GM18507 (cell line): ENCODE results near the gene MYO1D.
"Not testable (repeated sequence)": the region's sequence is repeated elsewhere in the genome, so short reads cannot be mapped to it uniquely, and the experiment has no call there.

Source experiments
- DNase-seq: peaks from one replicate; pipeline ENCODE4 v3.0.0; 2011; ENCODE audit warnings: low read depth; ENCODE audit not compliant: insufficient read length; ENCODE audit errors: extremely low spot score
- FAIRE-seq: peaks from 2 replicates; lab custom pipeline; 2011; peaks lifted over from hg19 to GRCh38; lab: Jason Lieb, UNC

MYO1D gene

DNA sequence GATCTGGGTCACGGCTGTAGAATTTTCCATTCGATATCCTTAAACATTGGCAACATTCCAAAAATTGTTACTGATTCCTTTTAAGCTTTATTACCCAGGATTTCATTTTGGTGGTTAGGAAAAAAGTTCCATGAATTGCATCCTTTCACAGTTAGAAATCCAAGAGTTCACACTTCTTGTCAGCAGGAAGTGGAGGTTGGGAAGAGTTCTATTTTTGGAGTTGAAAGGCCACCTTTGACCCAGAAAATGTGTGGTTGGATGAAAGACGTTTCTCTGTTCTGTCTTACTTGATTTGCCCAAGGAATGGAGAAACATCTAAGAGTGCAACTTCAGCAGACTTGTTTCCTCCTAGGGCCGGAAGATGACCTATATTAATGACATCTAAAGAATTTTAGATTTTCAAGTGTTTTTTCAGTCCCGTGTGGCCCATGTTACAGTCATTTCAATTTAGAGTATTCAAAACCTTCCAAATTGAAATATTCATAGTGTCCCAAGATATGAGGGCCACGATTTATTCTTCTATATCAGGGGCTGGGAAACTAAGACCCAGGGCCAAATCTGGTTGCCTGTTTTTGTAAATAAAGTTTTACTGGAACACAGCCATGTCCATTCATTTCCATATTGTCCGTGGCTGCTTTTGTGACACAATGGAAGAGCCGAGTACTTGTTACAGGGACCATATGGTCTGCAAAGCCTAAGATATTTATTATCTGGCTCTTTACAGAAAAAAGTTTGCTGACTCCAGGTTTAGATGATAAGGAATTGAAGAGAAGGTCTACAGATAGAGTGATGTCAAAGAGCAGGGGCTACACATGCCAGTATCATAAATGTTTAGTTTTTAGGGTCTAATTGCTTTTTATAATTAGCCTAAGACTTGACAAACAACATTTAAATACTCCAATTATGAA lies 339.9 kb downstream of the MYO1D start:
- no peak for DNase-seq
- FAIRE-seq: no peak

- no peak for FAIRE-seq
These were observed 343.6 kb downstream of the MYO1D start for GRCh38 chr17:32533296-32533695.

DNA sequence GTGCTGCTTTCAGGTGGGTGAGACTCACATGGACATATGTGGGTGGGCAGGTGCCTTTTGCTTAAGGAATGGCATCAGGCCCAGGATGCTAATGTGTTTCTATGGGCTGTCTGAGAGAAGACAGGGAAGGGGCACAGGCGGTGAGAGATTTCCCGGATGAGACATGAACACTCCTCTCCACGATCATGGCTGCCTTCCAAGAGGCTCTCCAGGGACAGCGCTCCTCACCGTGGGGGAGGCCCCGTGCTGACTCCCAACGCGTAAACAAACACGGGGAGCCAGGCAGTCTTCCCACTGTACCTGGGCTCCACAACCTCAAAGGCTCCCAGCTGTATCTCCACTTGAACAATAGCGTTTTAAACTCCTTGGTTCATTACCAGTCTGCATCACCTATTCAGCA lies 347.3 kb downstream of the MYO1D start:
- no peak for DNase-seq
- FAIRE-seq: no peak

More at GRCh38 chr17:32533296-32533695, 343.6 kb downstream of the MYO1D start:
- DNase-seq: no peak

GRCh38 chr17:32528825-32529224 lies 348.1 kb downstream of the MYO1D start:
- DNase-seq (no peak), FAIRE-seq (peak; percentile 65)

GRCh38 chr17:32527146-32527545 lies 349.8 kb downstream of the MYO1D start:
- FAIRE-seq (no peak), DNase-seq (no peak)

DNA sequence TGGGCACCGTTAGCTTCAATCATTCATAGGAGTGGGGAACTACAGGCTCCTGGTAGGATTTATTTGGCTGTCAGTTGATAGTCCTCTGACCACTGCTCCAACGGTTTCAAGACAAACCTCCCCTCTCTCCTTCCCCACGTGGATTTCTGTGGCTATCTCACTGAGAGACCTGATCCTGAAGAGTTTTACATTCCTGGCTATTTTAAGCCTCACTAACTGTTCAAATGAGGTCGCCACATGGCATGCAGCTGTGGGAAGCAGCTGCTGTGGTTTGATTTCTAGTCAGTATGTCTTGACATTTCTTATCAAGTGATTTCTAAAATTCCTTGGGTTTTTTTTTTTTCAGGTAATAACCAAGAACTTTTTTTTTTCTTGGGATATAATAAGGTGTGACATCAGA lies 351.8 kb downstream of the MYO1D start:
- DNase-seq: no peak
- FAIRE-seq: peak; percentile 9

DNA sequence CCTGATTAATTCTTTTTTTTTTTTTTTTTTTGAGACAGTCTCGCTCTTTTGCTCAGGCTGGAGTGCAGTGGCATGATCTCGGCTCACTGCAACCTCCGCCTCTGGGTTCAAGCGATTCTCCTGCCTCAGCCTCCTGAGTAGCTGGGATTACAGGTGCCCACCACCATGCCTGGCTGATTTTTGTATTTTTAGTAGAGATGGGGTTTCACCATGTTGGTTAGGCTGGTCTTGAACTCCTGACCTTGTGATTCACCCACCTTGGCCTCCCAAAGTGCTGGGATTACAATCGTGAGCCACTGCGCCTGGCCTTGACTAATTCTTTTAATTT lies 352.4 kb downstream of the MYO1D start:
- DNase-seq, FAIRE-seq: not testable (repeated sequence)

DNA sequence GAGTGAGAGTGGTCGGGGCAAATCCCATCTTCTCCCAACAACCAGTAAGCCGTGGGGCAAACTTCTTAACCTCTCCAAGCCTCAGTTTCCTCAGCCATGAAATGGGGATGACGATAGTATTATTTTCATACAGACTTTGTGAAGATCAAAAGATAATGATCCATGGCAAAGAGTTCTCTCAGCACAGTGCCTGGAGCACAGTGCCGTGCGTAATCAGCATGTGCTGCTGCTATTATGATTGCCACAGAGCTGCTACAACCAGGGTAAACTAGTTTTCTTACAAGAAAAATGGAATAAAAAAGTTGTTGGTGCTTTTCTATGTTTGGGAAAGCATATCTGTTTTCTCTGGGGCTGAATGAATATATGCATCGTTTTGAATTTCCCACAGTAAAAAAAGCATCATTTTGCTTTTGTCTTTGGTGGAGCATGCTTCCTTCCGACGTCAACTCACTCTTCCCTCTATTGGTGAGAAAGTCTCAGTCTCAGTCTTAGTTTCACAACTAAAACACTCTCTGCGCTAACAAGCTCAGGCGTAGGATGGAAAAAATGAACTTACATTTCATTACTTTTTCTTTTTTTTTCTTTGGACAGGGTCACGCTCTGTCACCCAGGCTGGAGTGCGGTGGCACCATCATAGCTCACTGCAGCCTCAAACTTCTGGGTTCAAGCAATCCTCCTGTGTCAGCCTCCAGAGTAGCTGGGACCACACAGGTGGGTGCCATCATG lies 352.9 kb downstream of the MYO1D start:
- no peak for FAIRE-seq
- DNase-seq: peak; percentile 54

- DNase-seq: peak; percentile 63
- peak; percentile 100 for FAIRE-seq
These were observed 353.8 kb downstream of the MYO1D start for GRCh38 chr17:32523017-32523680.

- no peak for DNase-seq
- no peak for FAIRE-seq
These were observed 356.1 kb downstream of the MYO1D start for GRCh38 chr17:32520737-32521404.

- peak; percentile 86 for FAIRE-seq
These were observed 356.7 kb downstream of the MYO1D start for GRCh38 chr17:32520104-32520701.

DNA sequence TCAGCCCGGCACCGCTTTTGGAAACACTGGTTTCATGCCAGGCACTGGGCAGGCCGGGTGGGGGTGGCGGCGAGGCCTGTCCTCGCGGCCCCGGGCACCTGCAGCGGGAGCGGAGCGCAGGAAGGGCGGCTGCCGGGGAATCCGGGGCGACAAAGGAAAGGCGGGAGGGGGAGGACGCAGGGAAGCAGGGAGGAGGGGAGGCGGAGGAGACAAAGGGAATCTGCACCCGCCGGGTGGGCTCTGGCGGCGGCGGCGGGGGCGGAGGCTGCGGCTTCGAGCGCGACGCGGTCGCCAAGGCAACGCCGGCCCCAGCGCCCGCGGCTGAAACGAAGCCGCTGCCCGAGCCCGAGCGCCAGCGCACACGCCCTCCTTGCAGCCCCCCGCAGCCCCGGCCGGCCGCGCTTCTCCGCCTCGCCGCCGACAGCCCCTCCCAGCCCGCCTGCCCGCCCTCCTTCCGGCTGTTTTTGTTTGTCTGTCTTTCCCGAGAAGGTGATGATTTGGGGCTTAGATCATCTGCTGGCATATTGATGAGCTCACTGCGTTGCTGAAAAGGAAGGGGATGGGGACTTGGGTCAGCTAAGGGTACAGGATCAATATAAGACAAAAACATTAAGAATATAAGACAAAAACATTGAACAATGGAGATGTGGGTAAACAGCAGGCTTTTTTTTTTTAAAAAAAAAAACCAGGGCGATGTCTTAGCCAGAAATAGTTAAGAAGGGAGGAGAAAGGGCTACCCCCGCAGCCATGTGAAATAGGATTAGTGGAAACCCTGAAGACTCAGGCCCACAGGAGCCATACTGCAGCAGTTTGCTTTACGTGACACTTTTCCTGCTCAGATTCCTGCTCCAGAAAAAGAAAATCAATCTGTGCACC lies 357.5 kb downstream of the MYO1D start:
- peak; percentile 77 for FAIRE-seq
- DNase-seq: no peak

More at GRCh38 chr17:32520104-32520701, 356.7 kb downstream of the MYO1D start:
- DNase-seq: no peak

DNA sequence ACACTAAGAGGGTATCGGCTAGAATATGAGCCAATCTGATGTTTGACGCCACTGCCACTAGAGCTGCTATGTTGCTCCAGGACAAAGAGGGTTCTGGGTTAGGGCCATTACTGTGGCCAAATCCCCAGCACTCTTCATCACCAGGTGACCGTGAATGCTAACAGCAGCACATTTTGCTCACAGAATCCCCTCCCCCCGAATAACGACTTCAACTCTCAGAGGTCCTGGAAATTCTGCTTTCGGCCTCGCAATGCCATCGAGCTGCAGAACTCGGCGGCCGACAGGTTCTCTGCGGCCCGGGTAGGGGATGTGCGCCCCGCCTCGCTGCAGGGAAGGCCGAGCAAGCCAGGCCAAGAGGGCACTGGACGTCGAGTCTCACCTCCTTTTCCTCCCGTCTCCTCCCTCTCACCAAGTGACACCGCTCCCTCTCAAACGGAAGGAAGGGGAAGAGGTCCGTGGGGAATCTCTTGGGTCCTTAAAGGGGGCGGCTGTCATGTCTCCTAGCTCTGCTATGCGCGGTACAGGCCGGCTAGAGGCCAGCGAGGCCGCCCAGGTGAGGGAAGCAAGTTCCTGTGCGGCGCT lies 358.2 kb downstream of the MYO1D start:
- FAIRE-seq: no peak

GRCh38 chr17:32517982-32518381 lies 358.9 kb downstream of the MYO1D start:
- DNase-seq (no peak), FAIRE-seq (no peak)

More for the DNA sequence above, 358.2 kb downstream of the MYO1D start:
- no peak for DNase-seq

DNA sequence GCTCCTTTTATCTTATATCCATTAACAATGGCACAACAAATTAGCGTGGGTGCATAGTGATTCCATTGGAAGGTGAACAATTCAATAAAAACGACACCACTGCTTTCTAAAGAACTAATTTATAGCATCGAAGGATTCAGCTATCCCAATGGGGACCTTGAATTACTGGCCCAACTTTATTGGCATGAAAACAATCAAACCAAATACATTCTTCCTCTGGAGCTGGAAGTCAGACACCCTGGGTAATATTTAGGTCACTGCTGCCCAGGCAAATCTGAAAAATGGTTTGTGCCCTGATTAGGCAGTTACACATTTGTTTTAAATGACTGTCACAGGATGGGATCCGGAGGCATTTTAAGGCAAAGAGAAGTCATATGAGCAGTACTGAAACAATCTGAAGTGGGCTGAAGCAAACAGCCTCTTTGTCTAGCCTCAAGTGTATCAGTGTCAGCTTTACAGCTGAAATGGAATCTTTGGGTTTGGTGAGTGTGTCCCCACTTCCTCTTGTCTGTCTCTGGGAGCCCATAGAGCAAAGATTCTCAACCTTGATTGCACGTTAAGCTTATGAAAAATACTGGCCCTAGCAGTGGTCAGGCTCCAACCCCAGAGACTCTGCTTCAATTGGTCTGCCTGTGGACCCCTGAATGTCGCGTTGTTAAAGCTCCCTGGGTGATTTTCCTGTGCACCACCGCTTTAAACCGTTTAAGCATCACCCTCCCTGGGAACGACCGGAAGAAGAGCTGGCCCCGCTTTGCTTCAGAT lies 359.8 kb downstream of the MYO1D start:
- FAIRE-seq (peak; percentile 93), DNase-seq (no peak)

DNA sequence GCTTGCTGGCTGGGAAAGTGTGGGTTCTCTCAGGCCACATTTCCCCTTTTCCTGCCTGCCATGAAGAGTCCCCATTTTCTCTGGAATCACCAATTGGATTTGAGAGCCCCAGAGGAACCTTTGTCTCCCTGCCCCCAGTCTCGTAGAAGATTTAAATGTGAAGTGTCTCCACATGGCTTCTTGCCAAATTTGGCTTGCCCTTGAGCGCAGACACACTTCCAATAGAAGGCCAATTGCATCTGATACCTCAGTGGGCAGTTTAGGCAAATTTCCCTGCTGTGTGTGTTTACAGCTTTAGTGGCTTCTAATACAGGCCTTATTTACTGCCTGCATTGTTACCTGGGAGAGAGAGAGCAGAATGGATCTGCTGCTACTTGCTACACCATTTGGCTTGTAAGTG lies 360.5 kb downstream of the MYO1D start:
- DNase-seq (no peak), FAIRE-seq (peak; percentile 81)

DNA sequence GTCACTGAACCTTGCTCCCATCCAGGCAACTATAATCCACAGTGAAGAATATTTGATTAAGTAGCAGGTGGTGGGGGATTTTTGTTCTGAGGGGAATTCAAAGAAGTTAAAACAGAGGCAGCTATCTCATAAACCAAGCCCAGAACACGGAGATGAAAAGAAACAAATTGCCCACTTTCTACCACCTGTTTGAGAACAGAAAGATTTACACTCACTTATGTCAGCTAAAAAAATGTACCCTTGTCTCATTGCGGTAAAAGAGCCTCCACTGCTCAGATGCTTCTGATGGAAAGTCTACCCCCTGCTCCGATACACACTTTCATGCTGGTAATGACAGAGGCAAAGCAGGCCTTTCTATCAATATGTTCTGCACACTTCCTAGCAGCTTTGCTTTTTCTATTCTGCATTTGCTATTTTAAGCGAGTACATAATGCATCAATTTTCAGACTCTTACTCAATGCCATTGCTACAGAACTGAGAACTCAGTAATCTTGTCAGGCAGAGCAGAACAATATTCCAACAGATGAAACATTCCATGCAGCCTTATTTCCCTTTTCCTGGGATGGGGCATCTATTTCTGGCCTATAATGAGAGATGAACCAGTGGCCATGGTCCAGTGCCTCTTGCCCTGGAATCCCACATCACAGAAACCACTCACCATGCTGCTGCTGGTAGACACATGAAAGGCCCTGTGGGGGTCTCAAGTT lies 361.1 kb downstream of the MYO1D start:
- FAIRE-seq (peak; percentile 91), DNase-seq (no peak)
